H1 (cell line): ENCODE results near the gene ZNF608.

ENCODE experiments used
- BRCA1 ChIP-seq: IDR thresholded peaks from 2 replicates; pipeline ENCODE4 v1.6.1; 2012; ENCODE audit warnings: low read depth, low read length, improper control_type of control experiment
- CBX5 ChIP-seq: fragments of 300-800, 300-1000 bp; sonication (generic); IDR thresholded peaks from 2 replicates; pipeline ENCODE4 v1.7.1; 2016; ENCODE audit warnings: antibody characterized with exemption, low read length, low read depth
- CEBPB ChIP-seq: IDR thresholded peaks from 2 replicates; pipeline ENCODE4 v1.6.1; 2012; ENCODE audit warnings: low read depth, low read length
- EGR1 ChIP-seq: IDR thresholded peaks from 2 replicates; pipeline ENCODE4 v1.6.1; 2011; ENCODE audit warnings: low read depth, low read length, borderline replicate concordance
- POLR2A ChIP-seq, 2 experiments: IDR thresholded peaks; 1 replicate in 1 of 2; 2 replicates in 1 of 2; pipeline ENCODE4 v1.6.1; 2011; ENCODE audit warnings: low read depth in 2 of 2, low read length in 2 of 2, mild to moderate bottlenecking in 2 of 2; ENCODE audit errors: control extremely low read depth in 1 of 2
- SP1 ChIP-seq: IDR thresholded peaks from 2 replicates; pipeline ENCODE4 v1.6.1; 2011; ENCODE audit warnings: low read depth, low read length
- TCF12 ChIP-seq: IDR thresholded peaks from 2 replicates; pipeline ENCODE4 v1.6.1; 2011; ENCODE audit warnings: low read depth, mild to moderate bottlenecking, low read length
- ZNF274 ChIP-seq: IDR thresholded peaks from 2 replicates; pipeline ENCODE4 v1.7.0; 2012; ENCODE audit warnings: low read length, borderline replicate concordance; ENCODE audit errors: extremely low read depth
- TF ChIP-seq, protein P1 (sequence below): IDR thresholded peaks from 2 replicates; pipeline ENCODE4 v1.6.1; 2011; ENCODE audit warnings: low read length, improper control_type of control experiment
- TF ChIP-seq, protein P2 (sequence below), 3 experiments: IDR thresholded peaks; 1 replicate in 2 of 3; 2 replicates in 1 of 3; pipeline versions ENCODE4 v1.5.1 to v1.6.1; 2011; ENCODE audit warnings: low read length in 3 of 3, mild to moderate bottlenecking in 3 of 3, inconsistent platforms in 2 of 3, low read depth in 1 of 3, moderate library complexity in 1 of 3; ENCODE audit not compliant: insufficient read depth in 1 of 3; ENCODE audit errors: control extremely low read depth in 1 of 3
- TF ChIP-seq, protein P3 (sequence below): IDR thresholded peaks from 2 replicates; pipeline ENCODE4 v1.6.1; 2011; ENCODE audit warnings: low read depth, mild to moderate bottlenecking, low read length; ENCODE audit not compliant: insufficient read depth

DNA sequence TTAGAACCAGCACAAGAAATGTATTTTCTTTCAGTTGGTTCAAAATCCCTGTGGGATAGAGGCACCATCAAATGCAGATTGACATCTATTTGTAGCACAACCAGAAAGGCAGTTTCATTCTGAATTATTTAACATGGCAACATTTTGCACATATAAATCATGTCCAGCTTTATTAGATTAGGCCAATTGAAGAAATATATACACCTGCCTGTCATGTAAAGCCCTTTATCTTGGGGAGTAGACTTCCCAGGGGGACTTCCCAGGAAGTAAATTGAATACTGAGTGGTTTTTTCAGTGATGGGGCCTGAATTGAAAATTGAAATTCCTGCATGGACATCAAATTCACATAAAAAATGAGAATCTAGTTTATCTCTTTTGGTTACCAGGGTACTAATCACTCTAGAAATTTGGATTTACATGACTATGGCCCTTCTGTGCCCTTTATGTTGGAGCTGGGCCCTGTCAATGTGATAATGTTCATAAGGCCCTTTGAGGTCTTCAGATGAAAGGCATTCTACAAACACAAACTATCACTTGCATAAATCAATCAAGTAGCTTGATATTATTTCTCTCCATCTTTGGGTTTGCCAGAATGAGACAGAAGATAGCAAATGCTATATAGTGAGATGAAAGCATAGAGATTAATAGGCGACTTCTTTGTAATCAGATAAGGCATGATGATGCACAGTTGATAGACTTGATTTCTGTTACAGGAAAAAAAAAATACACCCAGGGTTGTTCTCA is 26.2 kb upstream of the ZNF608 start:
- TF ChIP-seq CBX5: no peak
- no peak for TF ChIP-seq TCF12
- TF ChIP-seq BRCA1: no peak
- TF ChIP-seq CEBPB: no peak
- TF ChIP-seq, protein P1, sequence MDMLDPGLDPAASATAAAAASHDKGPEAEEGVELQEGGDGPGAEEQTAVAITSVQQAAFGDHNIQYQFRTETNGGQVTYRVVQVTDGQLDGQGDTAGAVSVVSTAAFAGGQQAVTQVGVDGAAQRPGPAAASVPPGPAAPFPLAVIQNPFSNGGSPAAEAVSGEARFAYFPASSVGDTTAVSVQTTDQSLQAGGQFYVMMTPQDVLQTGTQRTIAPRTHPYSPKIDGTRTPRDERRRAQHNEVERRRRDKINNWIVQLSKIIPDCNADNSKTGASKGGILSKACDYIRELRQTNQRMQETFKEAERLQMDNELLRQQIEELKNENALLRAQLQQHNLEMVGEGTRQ: no peak
- TF ChIP-seq SP1: no peak
- TF ChIP-seq EGR1: no peak
- TF ChIP-seq, protein P2, sequence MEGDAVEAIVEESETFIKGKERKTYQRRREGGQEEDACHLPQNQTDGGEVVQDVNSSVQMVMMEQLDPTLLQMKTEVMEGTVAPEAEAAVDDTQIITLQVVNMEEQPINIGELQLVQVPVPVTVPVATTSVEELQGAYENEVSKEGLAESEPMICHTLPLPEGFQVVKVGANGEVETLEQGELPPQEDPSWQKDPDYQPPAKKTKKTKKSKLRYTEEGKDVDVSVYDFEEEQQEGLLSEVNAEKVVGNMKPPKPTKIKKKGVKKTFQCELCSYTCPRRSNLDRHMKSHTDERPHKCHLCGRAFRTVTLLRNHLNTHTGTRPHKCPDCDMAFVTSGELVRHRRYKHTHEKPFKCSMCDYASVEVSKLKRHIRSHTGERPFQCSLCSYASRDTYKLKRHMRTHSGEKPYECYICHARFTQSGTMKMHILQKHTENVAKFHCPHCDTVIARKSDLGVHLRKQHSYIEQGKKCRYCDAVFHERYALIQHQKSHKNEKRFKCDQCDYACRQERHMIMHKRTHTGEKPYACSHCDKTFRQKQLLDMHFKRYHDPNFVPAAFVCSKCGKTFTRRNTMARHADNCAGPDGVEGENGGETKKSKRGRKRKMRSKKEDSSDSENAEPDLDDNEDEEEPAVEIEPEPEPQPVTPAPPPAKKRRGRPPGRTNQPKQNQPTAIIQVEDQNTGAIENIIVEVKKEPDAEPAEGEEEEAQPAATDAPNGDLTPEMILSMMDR (IDR thresholded peaks at IDR 0.05; ENCODE audit: control extremely low read depth in 1 of 3, insufficient read depth in 1 of 3, low read depth in 1 of 3, low read length in 3 of 3): no peak
- TF ChIP-seq, protein P3, sequence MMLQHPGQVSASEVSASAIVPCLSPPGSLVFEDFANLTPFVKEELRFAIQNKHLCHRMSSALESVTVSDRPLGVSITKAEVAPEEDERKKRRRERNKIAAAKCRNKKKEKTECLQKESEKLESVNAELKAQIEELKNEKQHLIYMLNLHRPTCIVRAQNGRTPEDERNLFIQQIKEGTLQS: no peak
- TF ChIP-seq ZNF274: no peak
- no peak for TF ChIP-seq POLR2A (IDR thresholded peaks at IDR 0.05; ENCODE audit: control extremely low read depth in 1 of 2, low read depth in 2 of 2, low read length in 2 of 2)
